ENCODE data around the gene TMEM131L.
"Not testable (repeated sequence)": the region's sequence is repeated elsewhere in the genome, so short reads cannot be mapped to it uniquely, and the experiment has no call there.

TMEM131L gene

DNA sequence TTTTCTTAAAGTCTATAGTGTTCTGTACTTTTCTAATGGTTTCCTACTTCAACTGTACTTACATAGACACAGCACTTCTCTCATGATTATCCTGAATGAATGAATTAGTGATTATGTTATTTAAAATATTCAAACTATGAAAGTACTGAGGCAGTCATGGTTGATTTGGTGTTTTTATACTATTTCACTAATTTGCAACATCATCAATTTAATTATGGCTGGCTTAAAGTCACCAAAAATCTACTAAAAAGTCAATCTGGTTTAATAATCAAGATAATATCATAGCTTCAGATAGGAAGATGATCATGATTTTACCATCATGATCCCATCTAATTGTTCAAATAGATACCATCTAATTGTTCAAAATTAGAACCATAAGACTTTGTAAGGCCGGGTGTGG is 16.8 kb upstream of the TMEM131L start:
- DNase-seq (ENCODE audit: low read depth): no peak

DNA sequence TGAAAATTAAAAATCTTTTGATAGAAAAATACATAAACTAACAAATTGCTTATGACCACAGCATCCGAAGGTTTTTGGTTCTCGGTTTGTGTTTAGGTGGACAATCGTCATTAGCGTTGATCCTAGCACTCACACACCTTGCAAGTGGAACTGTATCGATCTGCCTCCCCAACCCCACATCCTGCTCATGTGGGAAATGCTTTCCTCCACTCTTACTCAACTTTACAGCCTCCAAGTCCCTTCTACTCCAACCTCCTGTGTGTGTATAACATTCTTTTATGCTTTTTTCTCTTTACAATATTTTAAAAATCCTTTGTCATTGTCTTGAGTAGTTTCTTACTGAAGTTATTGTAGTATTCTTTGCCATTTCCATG is 15.6 kb upstream of the TMEM131L start:
- no peak for DNase-seq (ENCODE audit: low read depth)

DNA sequence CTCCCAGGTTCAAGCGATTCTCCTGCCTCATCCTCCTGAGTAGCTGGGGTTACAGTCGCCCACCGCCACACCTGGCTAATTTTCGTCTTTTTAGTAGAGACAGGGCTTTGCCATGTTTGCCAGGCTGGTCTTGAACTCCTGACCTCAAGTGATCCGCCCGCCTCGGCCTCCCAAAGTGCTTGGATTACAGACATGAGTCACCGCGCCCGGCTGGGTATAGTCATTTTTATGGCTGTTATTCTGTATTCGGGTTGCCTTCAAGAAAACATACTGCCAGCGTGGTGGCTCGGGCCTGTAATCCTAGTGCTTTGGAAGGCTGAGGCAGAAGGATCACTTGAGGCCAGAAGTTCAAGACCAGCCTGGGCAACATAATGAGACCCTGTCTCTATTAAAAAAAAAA is 15.0 kb upstream of the TMEM131L start:
- DNase-seq (ENCODE audit: low read depth): not testable (repeated sequence)

DNA sequence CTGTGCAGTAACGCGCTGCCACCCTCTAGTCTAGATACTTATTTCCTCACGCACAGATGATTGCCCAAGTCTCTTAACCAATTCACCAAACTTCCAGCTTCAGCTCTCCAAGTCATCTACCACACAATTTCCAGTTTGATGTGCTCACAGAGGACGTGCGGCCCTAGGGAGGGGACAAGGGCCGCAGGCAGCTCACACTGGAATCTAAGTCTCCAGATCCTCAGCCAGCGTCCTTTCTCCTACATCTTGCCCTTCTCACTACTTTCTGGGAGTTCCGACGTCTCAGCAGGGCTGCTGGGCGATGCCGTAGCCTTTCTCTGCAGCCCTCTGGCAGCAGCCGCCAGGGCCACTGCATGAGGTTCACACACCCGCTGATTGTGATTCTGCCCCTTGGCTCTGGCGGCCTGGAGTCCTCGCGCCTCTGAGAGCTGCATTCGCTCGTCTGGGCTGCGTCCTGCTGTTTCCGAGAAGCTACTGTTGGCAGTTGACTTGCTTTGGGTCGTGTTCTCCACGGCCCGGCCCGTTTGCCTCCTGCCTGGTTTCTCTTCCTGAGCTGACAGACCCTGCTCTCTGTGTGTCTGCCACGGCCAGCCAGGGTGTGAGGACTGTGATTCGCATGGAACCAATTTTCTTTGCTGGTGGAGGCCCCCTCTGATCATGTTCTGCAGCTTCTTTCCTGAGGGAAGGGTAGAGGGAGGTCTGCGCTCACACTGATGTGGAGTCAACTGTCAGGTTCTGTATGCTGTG is 14.1 kb upstream of the TMEM131L start:
- peak; percentile 17 for DNase-seq (ENCODE audit: low read depth)

DNA sequence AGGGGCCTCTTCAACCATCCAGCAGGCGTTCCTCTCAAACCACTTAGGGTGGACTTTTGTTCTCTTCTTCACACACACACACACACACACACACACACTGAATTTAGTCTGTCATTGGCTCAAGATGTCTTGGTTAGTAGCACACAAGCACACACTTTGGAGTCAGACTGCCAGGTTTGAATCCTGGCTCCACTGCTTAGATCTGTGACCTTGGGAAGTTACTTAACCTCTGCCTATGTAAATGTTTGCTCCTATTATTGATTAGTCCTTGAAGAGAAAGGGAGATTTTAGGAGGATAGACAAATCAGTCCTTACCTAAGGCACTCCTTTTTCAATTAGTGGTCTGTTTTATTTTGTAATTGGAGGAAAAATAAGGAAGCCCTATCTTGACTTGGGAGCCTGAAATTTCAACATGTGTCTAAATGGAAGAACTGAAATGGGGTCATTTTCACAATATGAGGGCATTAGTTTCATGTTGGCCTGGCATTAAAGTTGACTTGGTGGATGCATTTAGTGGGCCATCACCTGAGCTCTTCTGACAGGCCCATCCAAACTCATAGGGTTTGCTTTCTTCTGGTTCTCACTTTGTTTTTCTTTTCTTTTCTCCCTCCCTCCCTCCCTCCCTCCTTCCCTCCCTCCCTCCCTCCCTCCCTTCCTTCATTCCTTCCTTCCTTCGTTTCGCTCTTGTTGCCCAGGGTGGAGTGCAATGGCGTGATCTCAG is 13.3 kb upstream of the TMEM131L start:
- no peak for DNase-seq (ENCODE audit: low read depth)

DNA sequence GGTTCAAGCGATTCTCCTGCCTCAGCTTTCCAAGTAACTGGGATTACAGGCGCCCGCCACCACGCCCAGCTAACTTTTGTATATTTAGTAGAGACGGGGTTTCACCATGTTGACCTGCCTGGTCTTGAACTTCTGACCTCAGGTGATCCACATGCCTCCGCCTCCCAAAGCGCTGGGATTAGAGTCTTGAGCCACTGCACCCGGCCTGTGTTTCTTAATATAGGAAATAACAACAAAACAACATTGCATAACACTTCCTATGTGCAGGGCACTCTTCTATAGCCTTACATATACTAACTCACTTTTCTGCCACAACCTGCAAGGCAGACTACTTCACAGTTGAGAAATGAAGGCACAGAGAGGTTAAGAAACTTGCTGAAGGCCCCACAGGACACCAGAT is 12.8 kb upstream of the TMEM131L start:
- DNase-seq (ENCODE audit: low read depth): no peak

DNA sequence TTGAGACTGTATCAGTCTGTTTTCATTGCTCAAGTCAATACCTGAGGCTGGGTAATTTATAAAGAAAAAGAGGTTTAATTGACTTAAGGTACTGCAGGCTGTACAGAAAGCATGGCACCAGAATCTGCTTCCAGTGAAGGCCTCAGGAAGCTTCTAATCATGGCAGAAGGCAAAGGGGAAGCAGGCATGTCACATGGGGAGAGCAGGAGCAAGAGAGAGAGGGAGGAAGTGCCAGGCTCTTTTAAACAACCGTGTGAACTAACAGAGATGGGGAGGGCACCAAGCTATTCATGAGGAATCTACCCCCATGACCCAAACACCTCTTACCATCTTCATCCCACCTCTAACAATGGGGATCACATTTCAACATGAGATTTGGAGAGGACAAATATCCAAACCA is 7.2 kb upstream of the TMEM131L start:
- DNase-seq (ENCODE audit: low read depth): no peak

DNA sequence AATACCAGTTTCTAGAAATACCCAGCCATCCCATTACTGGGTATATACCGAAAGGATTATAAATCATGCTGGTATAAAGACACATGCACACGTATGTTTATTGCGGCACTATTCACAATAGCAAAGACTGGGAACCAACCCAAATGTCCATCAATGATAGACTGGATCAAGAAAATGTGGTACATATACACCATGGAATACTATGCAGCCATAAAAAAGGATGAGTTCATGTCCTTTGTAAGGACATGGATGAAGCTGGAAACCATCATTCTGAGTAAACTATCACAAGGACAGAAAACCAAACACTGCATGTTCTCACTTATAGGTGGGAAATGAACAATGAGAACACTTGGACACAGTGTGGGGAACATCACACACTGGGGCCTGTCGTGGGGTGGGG is 4.6 kb upstream of the TMEM131L start:
- not testable (repeated sequence) for DNase-seq (ENCODE audit: low read depth)

DNA sequence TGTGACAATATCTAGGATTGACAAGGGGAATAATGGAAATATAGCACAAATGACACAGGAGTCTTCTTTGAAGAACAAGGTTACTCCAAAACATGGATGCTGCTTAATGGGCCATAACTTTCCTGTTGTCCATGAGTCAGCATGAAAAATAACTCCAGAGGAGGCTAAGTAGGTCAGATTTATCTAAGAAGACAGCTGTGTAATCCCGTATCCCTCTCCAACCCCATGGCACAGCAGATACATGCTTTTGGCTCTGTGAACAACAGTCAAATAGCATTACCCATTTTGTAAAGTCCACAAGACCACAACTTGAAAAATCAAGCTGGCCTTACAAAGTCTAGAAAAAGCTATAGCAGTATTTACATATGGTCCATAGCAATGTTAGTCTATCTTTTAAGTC is 2.1 kb upstream of the TMEM131L start:
- no peak for DNase-seq (ENCODE audit: low read depth)

DNA sequence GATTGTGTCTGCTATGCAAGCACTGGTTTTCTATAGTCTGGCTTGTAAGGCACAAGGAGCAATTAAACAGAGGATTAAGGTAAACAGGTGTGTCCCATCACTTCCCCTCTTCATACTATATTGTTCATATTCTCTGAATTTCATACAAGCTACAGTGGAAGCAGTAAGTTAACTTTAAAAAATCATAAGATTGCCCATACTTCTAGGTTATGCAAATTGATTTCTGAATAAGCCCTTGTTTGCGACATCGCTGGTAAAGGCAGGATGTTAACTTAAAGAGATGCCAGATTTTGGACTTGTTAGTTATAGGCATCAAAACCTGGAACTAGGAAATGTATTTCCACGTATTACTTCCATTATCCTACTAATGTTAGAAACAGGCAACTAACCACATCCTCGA is 1.0 kb upstream of the TMEM131L start:
- peak; percentile 36 for DNase-seq (ENCODE audit: low read depth)

DNA sequence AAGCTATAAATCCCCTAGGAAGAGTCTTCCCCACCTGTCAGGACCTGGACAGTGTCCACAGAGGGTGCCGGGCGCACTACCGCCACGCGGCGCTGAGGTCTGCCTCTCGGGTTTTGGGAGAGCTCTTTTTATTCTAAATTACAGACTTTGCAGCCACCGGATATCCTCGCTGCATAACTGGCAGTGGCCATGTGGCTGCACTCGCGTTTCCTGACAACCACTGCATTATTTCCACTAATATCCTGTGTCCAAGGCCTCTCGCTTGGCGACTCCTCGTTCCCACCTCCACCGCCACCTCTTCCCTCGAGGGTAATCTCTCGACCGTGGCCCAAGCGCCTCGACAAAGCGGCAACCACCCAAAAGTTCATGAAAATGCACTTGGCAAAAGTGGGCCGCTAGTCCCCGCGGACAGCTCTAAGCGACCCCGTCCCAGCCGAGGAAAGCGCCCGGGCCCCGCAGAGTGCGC is 512 bp upstream of the TMEM131L start:
- peak; percentile 56 for DNase-seq (ENCODE audit: low read depth)

DNA sequence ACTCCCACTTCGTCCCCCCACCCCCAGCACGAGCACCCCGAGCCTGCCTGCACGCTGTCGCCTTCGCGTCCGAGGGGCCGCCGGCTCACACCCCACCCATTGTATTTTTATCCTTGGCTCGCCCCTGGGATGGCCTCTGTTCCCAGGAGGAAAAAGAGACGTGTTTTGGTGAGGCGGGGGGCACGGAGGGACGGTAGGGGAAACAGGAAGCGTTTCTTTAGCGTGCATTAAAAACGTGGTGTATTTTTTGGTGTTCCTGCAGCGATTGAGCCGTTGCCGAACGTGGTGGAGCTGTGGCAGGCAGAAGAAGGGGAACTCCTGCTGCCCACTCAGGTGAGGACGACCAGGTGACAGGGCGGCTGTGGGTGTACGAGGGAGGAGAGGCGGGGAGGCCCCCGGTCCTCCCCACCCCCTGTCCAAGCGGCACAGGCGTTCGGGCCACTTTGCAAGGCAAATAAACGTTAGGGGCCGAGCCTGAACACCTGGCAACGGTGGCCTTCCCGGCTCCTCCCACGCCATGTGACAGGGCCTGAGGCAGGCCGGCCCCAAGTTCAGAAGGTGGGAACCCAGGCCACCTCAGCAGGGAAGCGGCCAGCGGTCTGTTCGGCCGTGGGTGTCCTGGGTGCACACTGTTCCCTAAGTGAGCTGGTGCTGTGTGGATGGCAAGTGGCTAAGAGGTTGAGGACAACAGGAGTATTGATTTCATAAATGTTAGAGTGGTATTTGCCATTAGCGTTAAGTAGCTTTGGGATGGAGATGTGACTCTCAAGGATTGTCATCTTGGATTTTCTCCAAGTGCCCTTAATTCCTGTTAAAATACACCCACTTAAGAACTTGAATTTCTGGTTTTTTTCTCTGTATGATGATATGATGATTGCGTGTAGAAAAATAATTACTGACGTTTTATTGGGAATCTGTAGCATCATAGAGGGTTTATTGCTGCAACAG is 1.1 kb downstream of the TMEM131L start:
- no peak for DNase-seq (ENCODE audit: low read depth)

DNA sequence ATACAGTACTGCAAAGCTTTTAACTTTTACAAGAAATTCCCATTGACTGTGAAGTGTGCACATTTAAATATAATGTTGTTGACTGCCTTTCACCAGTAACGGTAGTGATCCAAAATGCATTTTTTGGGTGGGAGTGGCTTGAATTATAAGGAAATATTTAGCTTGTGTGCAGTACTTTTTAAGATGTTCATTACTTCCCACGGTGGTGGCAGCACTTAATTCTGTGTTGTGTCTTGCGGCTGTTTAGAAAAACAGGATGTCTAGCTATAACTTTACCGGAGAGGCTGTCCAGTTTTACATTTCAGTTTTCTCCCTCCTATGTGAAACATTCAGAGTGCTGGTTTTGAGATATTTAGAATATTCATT is 1.7 kb downstream of the TMEM131L start:
- no peak for DNase-seq (ENCODE audit: low read depth)

DNA sequence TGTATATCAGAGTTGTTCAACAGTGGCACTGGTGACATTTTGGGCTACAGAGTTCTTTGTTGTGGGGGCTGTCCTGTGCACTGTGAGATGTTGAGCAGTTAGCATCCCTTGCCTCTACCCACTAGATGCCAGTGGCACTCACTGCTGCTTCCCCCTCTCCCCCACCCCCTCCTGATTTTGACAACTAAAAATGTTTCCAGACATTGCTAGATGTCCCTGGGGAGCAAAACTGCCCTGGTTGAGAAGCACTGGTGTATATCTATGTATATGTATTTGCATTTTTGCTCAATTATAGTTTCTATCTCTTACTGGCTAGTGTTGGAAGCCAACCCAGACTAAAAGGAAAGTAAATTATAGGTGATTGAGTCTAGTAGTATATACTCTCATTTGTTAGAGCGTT is 2.4 kb downstream of the TMEM131L start:
- peak; percentile 21 for DNase-seq (ENCODE audit: low read depth)

DNA sequence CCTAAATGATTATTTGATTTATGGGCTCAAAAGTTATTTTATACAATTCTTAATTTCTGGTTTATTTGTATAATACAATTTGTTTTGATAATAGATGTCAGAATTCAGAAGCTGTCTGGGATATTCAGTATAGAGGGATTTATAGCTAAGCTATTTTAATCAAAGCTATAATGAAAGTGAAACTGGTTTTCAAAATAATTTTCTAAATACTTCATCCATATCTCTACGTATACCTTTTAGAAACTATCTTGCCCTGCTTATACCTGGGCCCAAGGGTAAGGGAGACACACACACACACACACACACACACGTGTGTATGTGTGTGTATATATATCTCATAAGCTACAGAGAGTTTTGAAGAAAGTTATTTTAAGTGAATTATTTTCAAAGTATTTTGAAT is 2.9 kb downstream of the TMEM131L start:
- no peak for DNase-seq (ENCODE audit: low read depth)

DNA sequence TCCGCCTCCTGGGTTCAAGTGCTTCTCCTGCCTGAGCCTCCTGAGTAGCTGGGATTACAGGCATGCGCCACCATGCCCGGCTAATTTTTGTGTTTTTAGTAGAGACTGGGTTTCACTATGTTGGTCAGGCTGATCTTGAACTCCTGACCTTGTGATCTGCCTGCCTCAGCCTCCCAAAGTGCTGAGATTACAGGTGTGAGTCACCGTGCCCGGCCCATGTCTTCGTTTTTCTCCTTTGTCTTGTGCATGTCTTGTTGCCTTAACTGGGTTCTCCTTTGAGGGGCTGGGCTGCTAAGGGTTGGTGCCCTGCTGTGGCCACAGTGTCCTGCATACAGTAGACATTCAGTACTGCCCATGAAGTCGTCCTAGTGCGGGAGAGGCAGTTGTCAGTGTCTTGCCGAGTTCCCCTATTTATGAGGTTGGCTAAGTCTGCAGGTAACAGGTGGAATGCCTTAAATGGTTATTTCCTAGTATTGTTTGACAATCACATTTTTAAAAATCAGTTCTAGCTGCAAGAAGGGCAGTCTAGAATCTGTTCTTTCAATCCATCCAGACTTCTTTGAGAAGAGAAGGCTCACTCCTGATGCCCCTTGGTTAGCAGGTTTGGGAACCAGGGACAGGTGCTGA is 5.0 kb downstream of the TMEM131L start:
- DNase-seq (ENCODE audit: low read depth): not testable (repeated sequence)

DNA sequence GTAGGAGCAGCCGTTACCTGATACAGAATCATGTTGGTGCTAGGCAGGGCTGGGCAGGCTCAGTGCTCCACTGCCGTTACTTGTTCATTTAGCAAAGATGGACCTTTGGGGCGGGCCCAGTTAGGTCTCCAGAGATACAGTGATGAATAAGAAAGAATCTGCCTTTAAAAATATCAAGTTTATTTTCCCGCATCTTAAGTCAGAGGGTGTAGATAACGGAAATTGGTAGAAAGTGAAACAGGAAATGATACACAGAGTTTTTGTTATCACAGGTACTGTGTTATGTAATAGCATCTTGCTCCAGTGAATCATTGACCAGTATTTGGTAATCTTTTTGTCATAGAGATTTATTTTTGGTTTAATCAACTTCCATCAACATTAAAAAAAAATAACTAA is 5.5 kb downstream of the TMEM131L start:
- DNase-seq (ENCODE audit: low read depth): no peak

DNA sequence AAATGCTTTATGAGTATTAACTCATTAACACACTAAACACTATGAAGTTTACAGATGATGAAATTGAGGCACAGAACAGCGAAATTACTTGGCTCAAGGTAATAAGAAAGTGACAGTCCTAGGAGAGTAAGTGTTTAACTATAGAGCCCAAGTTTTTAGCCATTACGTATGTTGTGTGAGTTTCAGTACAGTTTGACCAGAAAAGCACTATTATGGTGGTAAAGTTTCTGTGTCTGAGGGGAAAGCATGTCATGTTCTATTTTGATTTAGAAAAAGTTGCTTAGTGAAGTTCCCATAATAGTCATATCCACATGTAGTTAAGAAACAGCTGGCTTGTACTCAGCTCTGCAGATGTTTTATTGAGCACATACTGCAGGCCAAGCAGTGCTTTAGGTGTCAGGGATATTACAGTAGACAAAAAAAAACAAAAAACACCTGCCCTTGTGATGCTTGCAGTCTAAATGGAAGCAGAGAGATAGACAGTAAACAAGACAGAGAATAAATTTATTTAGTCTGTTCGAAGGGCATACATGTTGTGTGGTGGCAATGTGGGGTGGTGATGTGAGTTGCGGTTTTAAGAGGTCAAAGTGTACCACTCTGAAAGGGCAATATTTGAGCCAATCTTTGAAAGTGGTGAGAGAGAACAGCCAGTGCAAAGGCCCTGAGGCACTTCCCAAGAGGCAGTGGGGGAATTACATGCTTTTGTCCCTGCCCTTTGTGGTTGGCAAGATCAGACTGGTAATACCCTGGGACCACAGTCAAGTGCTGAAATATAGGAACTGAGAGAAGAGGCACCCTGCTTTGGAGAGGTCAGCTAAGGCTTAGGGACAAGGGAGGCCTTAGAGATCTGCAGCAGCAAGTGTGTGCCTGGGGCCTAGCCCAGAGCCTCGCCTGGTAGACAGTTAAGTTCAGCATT is 6.2 kb downstream of the TMEM131L start:
- DNase-seq (ENCODE audit: low read depth): no peak

DNA sequence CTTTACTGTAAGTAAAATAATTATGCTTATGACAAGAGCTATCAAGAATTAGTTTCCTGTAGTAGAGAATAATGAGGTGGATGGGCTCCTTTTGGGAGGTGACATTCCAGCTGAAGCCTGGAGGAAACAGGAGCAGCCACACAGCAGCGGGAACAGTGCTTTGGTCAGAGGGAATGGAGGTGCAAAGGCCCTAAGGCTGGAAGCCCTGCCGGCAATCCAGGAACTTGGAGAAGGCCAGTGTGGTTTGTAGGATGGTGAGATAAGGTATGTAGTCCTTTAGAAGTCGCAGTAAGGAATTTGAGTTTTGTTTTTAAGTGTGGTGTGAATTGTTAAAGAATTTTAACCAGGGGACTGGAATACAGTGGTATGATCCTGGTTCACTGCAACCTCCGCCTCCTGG is 8.1 kb downstream of the TMEM131L start:
- DNase-seq (ENCODE audit: low read depth): no peak

DNA sequence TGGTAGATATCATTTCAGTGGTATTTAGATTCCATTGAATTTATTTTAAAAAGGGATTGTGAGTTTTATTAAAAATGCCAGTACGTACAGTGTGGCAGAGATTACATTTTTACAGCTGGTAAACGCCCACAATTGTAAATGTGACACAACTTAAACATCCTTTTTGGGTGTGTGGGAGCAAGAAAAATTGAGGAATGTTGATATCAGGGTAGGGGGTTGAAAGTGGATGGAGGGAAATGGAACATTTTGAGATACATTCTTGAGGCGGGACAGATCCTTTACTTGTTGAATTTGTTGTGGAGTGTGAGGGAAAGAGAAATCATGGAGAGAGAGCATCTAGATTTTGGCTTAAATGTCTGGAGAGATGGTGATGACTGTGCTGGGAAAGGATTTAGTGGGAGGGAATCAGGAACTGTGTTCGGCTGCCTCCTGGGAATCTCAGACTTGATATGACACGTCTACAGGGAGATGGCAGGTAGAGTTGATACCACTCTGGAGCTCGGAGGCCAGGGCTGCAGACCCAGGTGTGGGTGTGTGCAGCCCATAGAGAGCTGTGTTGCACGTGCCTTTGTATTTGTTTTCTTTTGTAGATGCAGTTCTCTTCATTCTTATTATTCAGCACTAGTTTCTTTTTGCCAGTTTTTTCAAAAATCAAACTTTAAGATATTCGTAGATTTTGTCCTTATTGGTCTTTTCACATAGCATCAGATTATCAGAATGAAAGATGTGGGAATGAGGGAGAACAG is 10.8 kb downstream of the TMEM131L start:
- DNase-seq (ENCODE audit: low read depth): no peak
